Middle frontal gyrus (tissue), 1 donor: ENCODE data around the gene CPED1.
"Not testable (repeated sequence)": the region's sequence is repeated elsewhere in the genome, so short reads cannot be mapped to it uniquely, and the experiment has no call there.

Source experiments
- DNase-seq: peaks from one replicate; pipeline ENCODE4 v3.0.0-alpha.2; 2015; ENCODE audit warnings: low spot score; ENCODE audit errors: extremely low spot score

The CPED1 gene

GRCh38 chr7:121017586-121017985 lies 29.1 kb downstream of the CPED1 start:
- DNase-seq, result no peak

- DNase-seq, result no peak
Observed at GRCh38 chr7:121019018-121019417, 30.5 kb downstream of the CPED1 start.

- no peak for DNase-seq
Observed at GRCh38 chr7:121020249-121020988, 31.9 kb downstream of the CPED1 start.

GRCh38 chr7:121020989-121021969 lies 32.8 kb downstream of the CPED1 start:
- no peak for DNase-seq

GRCh38 chr7:121023194-121023593 lies 34.7 kb downstream of the CPED1 start:
- DNase-seq, result no peak

- no peak for DNase-seq
Observed at GRCh38 chr7:121023683-121024511, 35.4 kb downstream of the CPED1 start.

DNA sequence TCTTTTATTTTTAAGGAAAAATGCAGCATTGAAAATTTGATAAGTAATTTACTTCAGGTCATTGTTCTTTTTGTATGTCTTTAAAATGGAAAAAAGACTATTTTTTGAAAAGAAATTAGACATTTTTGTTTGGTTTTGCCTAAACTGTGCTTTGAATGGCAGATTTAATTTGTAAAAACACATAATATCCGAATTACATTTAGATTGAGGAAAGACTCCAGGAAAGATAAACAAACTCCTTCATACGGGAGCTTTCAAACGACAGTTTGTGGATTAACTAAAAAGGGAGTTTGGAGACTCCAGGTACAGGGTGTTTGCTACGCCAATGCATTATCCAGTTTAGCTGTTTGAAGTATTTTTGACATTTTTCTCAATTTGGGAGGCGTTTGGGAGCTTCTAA lies 36.1 kb downstream of the CPED1 start:
- no peak for DNase-seq

- DNase-seq, result no peak
Observed at GRCh38 chr7:121026159-121026558, 37.6 kb downstream of the CPED1 start.

DNA sequence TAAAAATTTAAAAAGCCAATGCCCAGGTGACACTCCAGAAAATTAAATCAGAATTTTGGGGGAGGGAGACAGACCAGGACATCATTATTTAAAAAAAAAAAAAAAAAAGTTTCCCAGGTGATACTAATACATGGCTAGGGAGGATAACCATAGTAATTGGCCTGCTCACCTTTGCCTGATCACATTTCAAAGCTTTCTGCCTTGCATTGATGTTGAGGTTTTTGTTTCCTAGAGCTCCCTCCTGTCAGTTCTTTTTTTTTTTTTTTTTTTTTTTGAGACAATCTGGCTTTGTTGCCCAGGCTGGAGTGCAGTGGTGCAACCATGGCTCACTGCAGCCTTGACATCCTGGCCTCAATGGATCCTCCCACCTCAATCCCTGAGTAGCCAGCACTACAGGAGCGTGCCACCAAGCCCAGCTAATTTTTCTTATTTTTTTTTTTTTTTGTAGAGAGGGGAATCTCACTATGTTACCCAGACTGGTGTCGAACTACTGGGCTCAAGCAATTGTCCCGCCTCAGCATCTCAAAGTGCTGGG lies 38.1 kb downstream of the CPED1 start:
- DNase-seq, result no peak

- DNase-seq, result no peak
Observed at GRCh38 chr7:121027761-121028669, 39.5 kb downstream of the CPED1 start.

DNA sequence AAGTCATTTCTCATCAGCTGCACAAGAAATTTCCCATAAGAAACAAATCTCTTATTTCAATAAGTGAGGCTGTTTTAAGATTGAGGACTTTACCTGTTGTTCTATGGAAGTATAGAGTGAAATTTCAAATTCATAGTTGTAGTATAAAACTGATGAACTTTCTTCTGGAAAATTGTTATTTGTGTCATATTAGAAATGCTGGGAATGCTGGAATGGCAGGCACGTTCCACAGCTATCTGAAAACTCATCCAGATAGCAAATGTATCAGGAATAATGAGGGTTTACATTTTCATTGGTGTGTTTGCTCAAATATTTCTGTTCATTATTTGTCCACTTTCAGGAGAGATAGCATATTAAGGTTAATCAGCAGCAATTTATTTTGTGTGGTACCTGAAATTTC lies 40.8 kb downstream of the CPED1 start:
- no peak for DNase-seq

DNA sequence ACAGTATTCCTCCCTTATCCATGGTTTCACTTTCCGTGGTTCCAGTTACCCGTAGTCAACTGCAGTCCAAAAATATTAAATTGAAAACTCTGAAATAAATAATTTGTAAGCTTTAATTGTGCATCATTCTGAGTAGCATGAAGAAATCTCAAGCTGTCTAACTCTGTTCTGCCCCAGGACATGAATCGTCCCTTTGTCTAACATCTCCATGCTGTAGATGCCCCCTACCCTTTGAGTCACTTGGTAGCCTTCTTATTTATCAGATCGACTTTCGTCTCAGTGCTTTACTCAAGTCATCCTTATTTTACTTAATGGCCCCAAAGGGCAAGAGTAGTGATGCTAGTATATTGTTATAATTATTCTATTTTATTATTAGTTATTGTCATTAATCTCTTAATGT lies 41.8 kb downstream of the CPED1 start:
- DNase-seq, result no peak

- no peak for DNase-seq
Observed at GRCh38 chr7:121032645-121033460, 44.3 kb downstream of the CPED1 start.

DNA sequence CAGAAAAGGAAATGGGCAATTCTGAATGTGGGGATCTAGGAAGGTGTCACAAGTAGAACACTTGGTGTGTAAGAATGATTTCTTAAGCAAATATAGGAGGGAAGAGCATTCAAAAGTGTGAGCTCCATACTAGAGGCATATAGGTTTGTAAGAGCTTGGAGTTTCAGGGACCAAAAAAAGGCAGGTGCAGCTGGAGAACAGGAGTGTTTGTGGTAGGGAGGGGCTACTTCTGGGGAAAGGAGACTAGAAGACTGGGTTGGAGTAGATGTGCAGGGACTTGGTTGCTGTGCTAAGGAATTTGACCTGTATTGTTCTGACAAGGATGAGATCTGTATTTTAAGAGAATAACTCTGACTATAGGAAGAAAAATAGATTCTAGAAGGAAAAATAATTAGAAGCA lies 46.4 kb downstream of the CPED1 start:
- DNase-seq, result no peak

DNA sequence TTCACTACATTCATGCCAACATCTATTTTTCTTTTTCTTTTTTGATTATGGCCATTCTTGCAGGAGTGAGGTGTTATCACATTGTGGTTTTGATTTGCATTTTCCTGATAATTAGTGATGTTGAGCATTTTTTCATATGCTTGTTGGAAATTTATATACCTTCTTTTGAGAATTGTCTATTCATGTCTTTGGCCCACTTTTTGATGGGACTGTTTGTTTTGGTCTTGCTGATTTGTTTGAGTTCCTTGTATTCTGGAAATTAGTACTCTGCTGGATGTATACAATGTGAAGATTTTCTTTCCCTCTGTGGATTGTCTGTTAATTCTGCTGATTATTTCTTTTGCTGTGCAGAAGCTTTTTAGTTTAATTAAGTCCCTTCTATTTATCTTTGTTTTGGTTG lies 48.3 kb downstream of the CPED1 start:
- not testable (repeated sequence) for DNase-seq

GRCh38 chr7:121037329-121037728 lies 48.8 kb downstream of the CPED1 start:
- not testable (repeated sequence) for DNase-seq

DNA sequence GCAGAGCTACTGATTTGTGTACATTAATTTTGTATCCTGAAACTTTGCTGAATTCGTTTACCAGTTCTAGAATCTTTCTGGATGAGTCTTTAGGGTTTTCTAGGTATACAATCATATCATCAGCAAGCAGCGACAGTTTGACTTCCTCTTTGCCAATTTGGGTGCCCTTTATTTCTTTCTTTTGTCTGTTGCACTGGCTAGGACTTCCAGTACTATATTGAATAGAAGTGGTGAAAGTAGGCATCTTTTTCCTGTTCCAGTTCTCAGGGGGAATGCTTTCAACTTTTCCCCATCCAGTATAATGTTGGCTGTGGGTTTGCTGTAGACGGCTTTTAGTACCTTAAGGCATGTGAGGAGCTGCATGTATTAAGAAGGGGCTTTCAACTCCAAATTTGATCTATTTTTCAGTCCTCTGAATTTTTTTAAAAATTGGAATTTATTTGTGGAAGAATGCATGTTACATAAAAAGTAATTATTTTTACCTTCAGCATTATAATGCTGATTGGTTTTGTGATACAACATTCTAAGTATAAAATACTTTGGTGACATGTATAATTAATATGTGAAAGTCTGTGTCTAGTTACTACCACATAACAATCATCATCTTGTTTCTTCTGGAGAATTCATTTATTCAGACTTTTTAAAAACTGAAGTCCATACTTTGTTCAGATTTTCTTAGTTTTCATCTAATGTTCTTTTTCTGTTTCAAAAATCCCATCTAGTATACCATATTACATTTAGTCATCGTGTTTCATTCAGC lies 49.6 kb downstream of the CPED1 start:
- DNase-seq, result no peak

DNA sequence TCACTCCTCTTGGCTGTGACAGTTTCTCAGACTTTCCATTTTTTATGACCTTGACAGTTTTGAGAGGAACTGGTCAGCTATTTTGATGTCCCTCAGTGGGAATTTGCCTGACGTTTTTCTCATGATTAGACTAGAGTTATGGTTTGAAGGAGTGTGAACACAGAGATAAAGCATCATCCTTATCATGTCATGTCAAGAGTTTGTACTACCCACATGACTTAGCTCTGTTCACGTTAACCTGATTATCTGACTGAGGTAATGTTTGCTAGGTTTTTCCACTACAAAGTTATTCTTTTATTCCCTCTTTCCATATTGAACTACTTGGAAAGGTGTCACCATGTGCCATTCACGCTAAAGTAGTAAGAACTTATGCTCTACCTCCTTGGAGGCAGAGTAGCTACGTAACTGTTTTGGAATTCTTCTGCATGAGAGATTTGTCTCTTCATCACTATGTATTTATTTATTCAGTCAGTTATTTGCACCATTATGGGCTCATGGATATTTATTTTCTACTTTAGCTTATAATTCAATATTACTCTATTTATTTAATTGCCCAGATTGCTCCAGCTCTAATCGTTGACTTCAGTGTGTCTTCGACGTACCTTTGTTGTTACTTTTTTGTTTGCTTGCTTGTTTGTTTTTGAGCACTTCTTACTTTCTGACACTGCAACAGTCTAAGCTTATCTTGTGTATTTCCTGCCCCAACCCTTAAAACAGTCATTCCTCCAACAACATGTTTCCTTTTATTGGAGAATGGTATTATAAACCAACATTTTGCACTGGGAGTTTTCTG lies 50.4 kb downstream of the CPED1 start:
- no peak for DNase-seq
